CD4-positive, alpha-beta T cell treated with Interleukin-21 for 1 hour (primary cell): ENCODE data around the gene JAGN1.
"Not testable (repeated sequence)": the region's sequence is repeated elsewhere in the genome, so short reads cannot be mapped to it uniquely, and the experiment has no call there.

Source experiments
- DNase-seq: peaks from one replicate; pipeline ENCODE4 v3.0.0-alpha.2; 2020

JAGN1 gene

GRCh38 chr3:9928158-9928557 is 37.7 kb downstream of the JAGN1 start:
- DNase-seq = no peak

GRCh38 chr3:9930804-9931418 is 40.5 kb downstream of the JAGN1 start:
- DNase-seq = no peak

- DNase-seq = no peak
Observed at GRCh38 chr3:9932535-9932842, 42.1 kb downstream of the JAGN1 start.

- peak; percentile 90 for DNase-seq
Observed at GRCh38 chr3:9932843-9933560, 42.6 kb downstream of the JAGN1 start.

- DNase-seq = peak; percentile 98
Observed at GRCh38 chr3:9933561-9934234, 43.3 kb downstream of the JAGN1 start, which contains the start of gene CRELD1. Gene CRELD1 (plus strand): TSS chr3:9933834. CDS start chr3:9934439, 605 bp downstream.

- DNase-seq = peak; percentile 57
Observed at GRCh38 chr3:9934235-9934621, 43.8 kb downstream of the JAGN1 start.

GRCh38 chr3:9934993-9935392 is 44.6 kb downstream of the JAGN1 start:
- DNase-seq = no peak

- DNase-seq = no peak
Observed at GRCh38 chr3:9935966-9936510, 45.6 kb downstream of the JAGN1 start.

- DNase-seq = no peak
Observed at GRCh38 chr3:9937486-9938238, 47.3 kb downstream of the JAGN1 start.

- no peak for DNase-seq
Observed at GRCh38 chr3:9938966-9939365, 48.6 kb downstream of the JAGN1 start.

GRCh38 chr3:9939906-9940305 is 49.5 kb downstream of the JAGN1 start:
- not testable (repeated sequence) for DNase-seq

GRCh38 chr3:9940746-9941145 is 50.3 kb downstream of the JAGN1 start:
- DNase-seq = no peak

GRCh38 chr3:9942164-9942563 is 51.8 kb downstream of the JAGN1 start:
- no peak for DNase-seq

GRCh38 chr3:9942934-9943690 is 52.7 kb downstream of the JAGN1 start:
- DNase-seq = no peak
